HCT116 (cell line): ENCODE data around the gene LRRC9. TPM values are rescaled to one million over a fixed set of nuclear protein-coding genes. Genes with fewer than 3 reads are reported as not detected.

Experiments
- ATAC-seq: fragments of 200-7000 bp; cut with Tn5 transposase; 2 replicates; pipeline ENCODE4 v1.9.1; 2020; ENCODE audit warnings: mild to moderate bottlenecking, moderate library complexity
- BruUV-seq: library from RNA; stranded (reverse); fragments of 400-500 nt; replicated peaks from 2 replicates; lab custom pipeline; 2021; lab: Mats Ljungman, UMichigan
- CTCF ChIA-PET: fragments of 300-600 bp; sonication (Branson Sonifier 250); formaldehyde crosslinking; loops from one replicate; lab custom pipeline; 2021; ENCODE audit warnings: antibody characterized with exemption; lab: Charles Lee
- POLR2A ChIA-PET: fragments of 300-600, 350-600 bp; sonication (Branson Sonifier 250); formaldehyde crosslinking; loops from one replicate; lab custom pipeline; 2021; ENCODE audit warnings: antibody characterized with exemption; lab: Charles Lee
- RAD21 ChIA-PET, 2 experiments: fragments of 300-600 bp; sonication (Branson Sonifier 250); formaldehyde crosslinking; loops; one replicate each; lab custom pipeline; 2023; ENCODE audit warnings: low total read pairs in 2 of 2; ENCODE audit not compliant: uncharacterized antibody in 2 of 2, unreplicated experiment in 2 of 2, low non-redundant PET in 1 of 2; lab: Charles Lee
- DNase-seq: peaks from one replicate; pipeline ENCODE4 v3.0.0-alpha.2; 2010; ENCODE audit warnings: low read depth, low spot score
- H2AFZ ChIP-seq: fragments of 200-600 bp; shearing (Covaris generic), sonication (generic); 2 replicates; pipeline ENCODE4 v1.6.1; 2017; ENCODE audit warnings: low read depth, mixed run types, mixed read lengths, antibody characterized with exemption, low read length; ENCODE audit not compliant: poor library complexity, severe bottlenecking
- H3K27ac ChIP-seq: 2 replicates; pipeline ENCODE4 v1.5.1; 2012; ENCODE audit warnings: low read depth, low read length
- H3K27me3 ChIP-seq: fragments of 200-600 bp; sonication (generic); 2 replicates; pipeline ENCODE4 v1.6.1; 2016; ENCODE audit warnings: mixed run types, low read length, mixed read lengths; ENCODE audit not compliant: insufficient read depth
- H3K36me3 ChIP-seq, 2 experiments: fragments of 200-500 bp in 1 of 2; fragments of 200-600 bp in 1 of 2; sonication (Bioruptor generic) in 1 of 2; sonication (generic) in 1 of 2; 2 replicates each; pipeline versions ENCODE4 v1.5.1 to v1.6.1; 2014 to 2016; ENCODE audit warnings: low read length in 2 of 2, inconsistent platforms in 1 of 2, mixed read lengths in 1 of 2, mixed run types in 1 of 2; ENCODE audit not compliant: insufficient read depth in 2 of 2, control insufficient read depth in 1 of 2
- H3K4me1 ChIP-seq, 2 experiments: fragments of 200-600 bp in 1 of 2; sonication (generic) in 1 of 2; 2 replicates each; pipeline versions ENCODE4 v1.5.1 to v1.6.1; 2012 to 2017; ENCODE audit warnings: low read length in 2 of 2, inconsistent platforms in 1 of 2, mild to moderate bottlenecking in 1 of 2, mixed read lengths in 1 of 2, mixed run types in 1 of 2, moderate library complexity in 1 of 2; ENCODE audit not compliant: insufficient read depth in 2 of 2, control insufficient read depth in 1 of 2
- H3K4me2 ChIP-seq: fragments of 200-600 bp; sonication (generic); 2 replicates; pipeline ENCODE4 v1.6.1; 2017; ENCODE audit warnings: mixed run types, low read length, mixed read lengths
- H3K4me3 ChIP-seq, 2 experiments: fragments of 200-600 bp in 1 of 2; sonication (generic) in 1 of 2; replicated peaks in 1 of 2; 2 replicates each; pipeline ENCODE4 v1.5.1; 2011 to 2016; ENCODE audit warnings: low read length in 2 of 2, control low read depth in 1 of 2, low read depth in 1 of 2, mild to moderate bottlenecking in 1 of 2, mixed read lengths in 1 of 2, mixed run types in 1 of 2
- H3K79me2 ChIP-seq: fragments of 200-600 bp; sonication (generic); 2 replicates; pipeline ENCODE4 v1.6.1; 2017; ENCODE audit warnings: mild to moderate bottlenecking, mixed run types, low read length, moderate library complexity, mixed read lengths; ENCODE audit not compliant: insufficient read depth
- H3K9ac ChIP-seq: fragments of 200-600 bp; sonication (generic); 2 replicates; pipeline ENCODE4 v1.6.1; 2016; ENCODE audit warnings: low read length, mixed read lengths
- H3K9me2 ChIP-seq: fragments of 200-600 bp; sonication (generic), shearing (Covaris generic); 2 replicates; pipeline ENCODE4 v1.6.1; 2017; ENCODE audit warnings: mixed run types, mild to moderate bottlenecking, moderate library complexity; ENCODE audit not compliant: insufficient read depth
- H3K9me3 ChIP-seq, 2 experiments: fragments of 200-500 bp in 1 of 2; fragments of 200-600 bp in 1 of 2; sonication (Bioruptor generic) in 1 of 2; sonication (generic) in 1 of 2; 2 replicates each; pipeline ENCODE4 v1.6.1; 2014 to 2017; ENCODE audit warnings: low read length in 2 of 2, mixed read lengths in 2 of 2, inconsistent platforms in 1 of 2, low read depth in 1 of 2, mild to moderate bottlenecking in 1 of 2, mixed run types in 1 of 2, moderate library complexity in 1 of 2; ENCODE audit not compliant: control insufficient read depth in 1 of 2, insufficient read depth in 1 of 2
- H4K20me1 ChIP-seq: fragments of 200-600 bp; sonication (generic), shearing (Covaris generic); 2 replicates; pipeline ENCODE4 v1.6.1; 2017; ENCODE audit warnings: mixed run types, mild to moderate bottlenecking, moderate library complexity; ENCODE audit not compliant: insufficient read depth
- ATF3 ChIP-seq: IDR thresholded peaks from 2 replicates; pipeline ENCODE4 v1.6.1; 2012
- CEBPB ChIP-seq: IDR thresholded peaks from 2 replicates; pipeline ENCODE4 v1.6.1; 2012; ENCODE audit warnings: low read depth
- CTCF ChIP-seq, 3 experiments: fragments of 200-600 bp in 1 of 3; sonication (generic) in 1 of 3; IDR thresholded peaks in 2 of 3; conservative IDR thresholded peaks in 1 of 3; 2 replicates each; pipeline ENCODE4 v1.5.1; 2012 to 2017; ENCODE audit warnings: low read depth in 2 of 3, low read length in 2 of 3, antibody characterized with exemption in 1 of 3, borderline replicate concordance in 1 of 3, control low read depth in 1 of 3, mild to moderate bottlenecking in 1 of 3, mixed read lengths in 1 of 3, mixed run types in 1 of 3, moderate library complexity in 1 of 3; ENCODE audit not compliant: insufficient read depth in 1 of 3
- EGR1 ChIP-seq: IDR thresholded peaks from 2 replicates; pipeline ENCODE4 v1.6.1; 2012; ENCODE audit warnings: low read depth
- EZH2phosphoT487 ChIP-seq: fragments of 200-600 bp; IDR thresholded peaks from 2 replicates; pipeline ENCODE4 v1.6.1; 2018; ENCODE audit warnings: antibody characterized with exemption, borderline replicate concordance
- FOSL1 ChIP-seq: IDR thresholded peaks from 2 replicates; pipeline ENCODE4 v1.6.1; 2012; ENCODE audit warnings: low read depth
- JUND ChIP-seq: IDR thresholded peaks from 2 replicates; pipeline ENCODE4 v1.6.1; 2012
- POLR2A ChIP-seq: IDR thresholded peaks from 2 replicates; pipeline ENCODE4 v1.7.0; 2011; ENCODE audit warnings: borderline replicate concordance; ENCODE audit not compliant: insufficient read depth, insufficient read length; ENCODE audit errors: extremely low read depth
- RAD21 ChIP-seq: IDR thresholded peaks from 2 replicates; pipeline ENCODE4 v1.6.1; 2012; ENCODE audit warnings: low read depth, mild to moderate bottlenecking
- TCF7L2 ChIP-seq: IDR thresholded peaks from 2 replicates; pipeline ENCODE4 v1.7.0; 2011; ENCODE audit warnings: borderline replicate concordance, inconsistent platforms; ENCODE audit not compliant: insufficient read depth, insufficient read length; ENCODE audit errors: extremely low read depth
- ZFX ChIP-seq: fragments of 450-650 bp; IDR thresholded peaks from 2 replicates; pipeline ENCODE4 v1.6.1; 2017
- ZNF274 ChIP-seq: fragments of 200-500 bp; sonication (Bioruptor generic); IDR thresholded peaks from 2 replicates; pipeline ENCODE4 v1.6.1; 2014; ENCODE audit warnings: mild to moderate bottlenecking, low read depth, low read length, inconsistent platforms
- intact Hi-C: fragments of 100-400 bp; cut with micrococcal nuclease; formaldehyde crosslinking; loops from 2 replicates; pipeline ENCODE4 v1.10.0; 2022
- total RNA-seq: library from RNA; stranded (reverse); gene quantifications from one replicate; pipeline ENCODE4 v1.2.1, GENCODE V29; 2021; ENCODE audit not compliant: unreplicated experiment

LRRC9 gene
- total RNA-seq, 1 experiment from 2014 or later: not detected

- no peak for TF ChIP-seq CEBPB
- TF ChIP-seq EGR1: no peak
- no peak for TF ChIP-seq ZNF274
- TF ChIP-seq TCF7L2: no peak
Measured at GRCh38 chr14:60085085-60085484, 165.1 kb downstream of the LRRC9 start (continued).

- CTCF ChIA-PET: no interaction called here
Measured at GRCh38 chr14:60085693-60086092, 165.7 kb downstream of the LRRC9 start.

More at GRCh38 chr14:60085693-60086092, 165.7 kb downstream of the LRRC9 start:
- intact Hi-C loops: no loop called here
- POLR2A ChIA-PET: no interaction called here
- Histone ChIP-seq H3K9ac (no peak overlapping the region), H3K4me2 (no peak overlapping the region), H3K4me3 (no peak overlapping the region), H3K27ac (no peak overlapping the region), H3K27me3 (no peaks in the 10 kb centered on the region), H4K20me1 (no peaks in the 10 kb centered on the region), H3K9me2 (no peaks in the 10 kb centered on the region), H3K4me1 (peaks cover 5% of the 10 kb centered on the region in 2 experiments), H3K9me3 (no peaks in the 10 kb centered on the region), H2AFZ (no peak overlapping the region), H3K79me2 (no peaks in the 10 kb centered on the region), H3K36me3 (no peaks in the 10 kb centered on the region)
- BruUV-seq: no TSS peak
- no peak for TF ChIP-seq JUND
- no peak for TF ChIP-seq EZH2phosphoT487
- TF ChIP-seq FOSL1: no peak
- TF ChIP-seq RAD21: no peak
- TF ChIP-seq ZFX: no peak
- no peak for TF ChIP-seq ATF3
- no peak for TF ChIP-seq POLR2A
- TF ChIP-seq CEBPB: no peak
- TF ChIP-seq CTCF (IDR thresholded peaks at IDR 0.05 in 2 of 3, conservative IDR thresholded peaks at IDR 0.05 in 1 of 3; ENCODE audit: borderline replicate concordance in 1 of 3, insufficient read depth in 1 of 3, low read depth in 2 of 3, low read length in 2 of 3): no peak
- RAD21 ChIA-PET: no interaction called here
- no peak for DNase-seq
- ATAC-seq: no peak
